Measurements from ENCODE around the gene MAP3K5.

DNA sequence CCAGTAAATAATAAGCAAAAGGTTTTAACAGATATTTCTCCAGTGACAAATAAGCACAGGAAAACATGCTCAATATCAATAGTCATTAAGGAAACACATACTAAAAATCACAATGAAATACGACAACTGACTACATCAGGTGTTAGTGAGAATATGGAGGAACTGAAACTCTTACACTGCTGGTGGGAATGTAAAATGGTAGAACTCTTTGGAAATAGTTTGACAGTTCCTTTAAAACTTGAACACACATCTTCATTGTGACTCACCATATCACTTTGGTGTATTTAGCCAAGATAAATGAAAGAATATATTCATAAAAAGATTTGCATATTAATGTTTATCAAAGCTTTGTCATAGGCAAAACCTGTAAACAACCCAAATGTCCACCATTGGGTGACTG is 11.3 kb upstream of the MAP3K5 start:
- TF ChIP-seq, protein P1, sequence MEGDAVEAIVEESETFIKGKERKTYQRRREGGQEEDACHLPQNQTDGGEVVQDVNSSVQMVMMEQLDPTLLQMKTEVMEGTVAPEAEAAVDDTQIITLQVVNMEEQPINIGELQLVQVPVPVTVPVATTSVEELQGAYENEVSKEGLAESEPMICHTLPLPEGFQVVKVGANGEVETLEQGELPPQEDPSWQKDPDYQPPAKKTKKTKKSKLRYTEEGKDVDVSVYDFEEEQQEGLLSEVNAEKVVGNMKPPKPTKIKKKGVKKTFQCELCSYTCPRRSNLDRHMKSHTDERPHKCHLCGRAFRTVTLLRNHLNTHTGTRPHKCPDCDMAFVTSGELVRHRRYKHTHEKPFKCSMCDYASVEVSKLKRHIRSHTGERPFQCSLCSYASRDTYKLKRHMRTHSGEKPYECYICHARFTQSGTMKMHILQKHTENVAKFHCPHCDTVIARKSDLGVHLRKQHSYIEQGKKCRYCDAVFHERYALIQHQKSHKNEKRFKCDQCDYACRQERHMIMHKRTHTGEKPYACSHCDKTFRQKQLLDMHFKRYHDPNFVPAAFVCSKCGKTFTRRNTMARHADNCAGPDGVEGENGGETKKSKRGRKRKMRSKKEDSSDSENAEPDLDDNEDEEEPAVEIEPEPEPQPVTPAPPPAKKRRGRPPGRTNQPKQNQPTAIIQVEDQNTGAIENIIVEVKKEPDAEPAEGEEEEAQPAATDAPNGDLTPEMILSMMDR (conservative IDR thresholded peaks at IDR 0.05 in 1 of 2, IDR thresholded peaks at IDR 0.05 in 1 of 2; ENCODE audit: low read depth in 1 of 2, low read length in 2 of 2), result no peak
- no peak for TF ChIP-seq EZH2 (IDR thresholded peaks at IDR 0.05; ENCODE audit: low read length, missing control alignments)
